ENCODE data around the gene FTSJ3.

Gene FTSJ3

DNA sequence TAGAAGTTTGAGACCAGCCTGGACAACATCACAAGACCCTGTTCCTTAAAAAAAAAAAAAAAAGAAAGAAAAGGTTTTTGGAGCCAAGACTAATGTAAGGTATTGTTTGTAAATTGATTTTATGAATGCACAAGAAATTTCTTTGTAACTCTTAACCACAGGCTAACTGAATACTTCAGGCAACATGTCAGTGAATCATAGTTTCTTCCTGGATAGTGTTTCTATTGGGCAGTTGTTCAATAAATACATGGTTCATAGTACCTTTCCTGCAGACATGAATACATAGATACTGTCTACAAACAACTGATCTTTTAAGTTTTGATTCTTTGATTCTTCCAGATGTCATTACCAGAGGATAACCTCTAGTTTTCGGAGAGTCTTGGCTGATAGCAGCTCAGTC, 41.9 kb downstream of the FTSJ3 start:
- no peak for DNase-seq

GRCh38 chr17:63783522-63783921, 43.9 kb downstream of the FTSJ3 start:
- DNase-seq = no peak

GRCh38 chr17:63780928-63781327, 46.5 kb downstream of the FTSJ3 start:
- no peak for DNase-seq

DNA sequence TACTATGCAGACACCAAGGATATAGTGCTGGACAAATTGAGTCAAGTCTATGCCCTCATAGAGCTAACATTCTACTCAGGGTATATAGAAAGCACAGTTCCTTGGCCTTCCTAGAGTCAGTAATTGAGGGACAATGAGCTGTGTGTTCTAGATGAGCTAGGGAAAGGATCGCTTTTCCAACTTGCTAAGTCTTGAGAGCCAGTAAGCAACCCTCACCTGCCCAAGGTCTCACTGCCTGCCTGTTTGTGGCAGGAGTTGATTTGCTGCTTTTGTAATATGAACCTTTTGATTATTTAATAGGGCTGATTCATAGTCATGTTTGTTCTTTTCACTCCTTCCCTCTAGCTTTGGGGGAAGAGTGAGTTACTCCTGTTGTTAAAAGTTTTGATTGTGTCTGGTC, 47.0 kb downstream of the FTSJ3 start:
- DNase-seq = no peak

DNA sequence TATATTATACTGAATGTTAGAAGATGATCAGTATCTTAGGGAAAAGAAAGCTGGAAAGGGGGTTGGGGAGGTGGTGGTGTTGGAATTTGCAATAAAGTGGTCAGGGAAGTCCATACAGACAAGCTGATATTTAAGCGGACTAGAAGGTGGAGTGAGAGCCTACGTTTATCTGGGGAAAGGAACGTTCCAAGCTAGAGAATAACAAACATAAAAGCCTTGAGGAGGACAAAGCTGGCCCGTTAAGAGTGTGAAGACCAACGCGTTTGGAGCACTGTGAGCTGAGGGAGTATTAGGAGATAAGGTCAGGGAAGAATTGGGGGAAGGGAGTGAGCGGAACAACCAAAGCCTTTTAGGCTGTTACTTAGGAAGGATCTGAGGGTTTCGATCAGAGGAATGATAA, 52.0 kb downstream of the FTSJ3 start:
- no peak for DNase-seq

DNA sequence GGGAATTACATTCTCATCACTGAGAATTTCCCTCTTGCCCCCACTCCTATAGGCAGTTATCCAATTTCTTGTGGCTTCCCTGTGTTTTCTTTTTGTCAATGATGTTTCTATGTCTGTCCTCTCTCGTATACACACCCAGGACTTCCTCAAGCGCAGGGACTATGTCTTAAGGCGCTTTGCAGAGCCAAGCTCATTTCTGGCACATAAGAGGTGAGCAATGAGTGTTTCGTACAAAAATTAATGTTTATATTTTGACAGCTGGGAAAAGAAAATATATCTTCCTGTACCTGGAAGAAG, 52.5 kb downstream of the FTSJ3 start:
- DNase-seq = no peak

DNA sequence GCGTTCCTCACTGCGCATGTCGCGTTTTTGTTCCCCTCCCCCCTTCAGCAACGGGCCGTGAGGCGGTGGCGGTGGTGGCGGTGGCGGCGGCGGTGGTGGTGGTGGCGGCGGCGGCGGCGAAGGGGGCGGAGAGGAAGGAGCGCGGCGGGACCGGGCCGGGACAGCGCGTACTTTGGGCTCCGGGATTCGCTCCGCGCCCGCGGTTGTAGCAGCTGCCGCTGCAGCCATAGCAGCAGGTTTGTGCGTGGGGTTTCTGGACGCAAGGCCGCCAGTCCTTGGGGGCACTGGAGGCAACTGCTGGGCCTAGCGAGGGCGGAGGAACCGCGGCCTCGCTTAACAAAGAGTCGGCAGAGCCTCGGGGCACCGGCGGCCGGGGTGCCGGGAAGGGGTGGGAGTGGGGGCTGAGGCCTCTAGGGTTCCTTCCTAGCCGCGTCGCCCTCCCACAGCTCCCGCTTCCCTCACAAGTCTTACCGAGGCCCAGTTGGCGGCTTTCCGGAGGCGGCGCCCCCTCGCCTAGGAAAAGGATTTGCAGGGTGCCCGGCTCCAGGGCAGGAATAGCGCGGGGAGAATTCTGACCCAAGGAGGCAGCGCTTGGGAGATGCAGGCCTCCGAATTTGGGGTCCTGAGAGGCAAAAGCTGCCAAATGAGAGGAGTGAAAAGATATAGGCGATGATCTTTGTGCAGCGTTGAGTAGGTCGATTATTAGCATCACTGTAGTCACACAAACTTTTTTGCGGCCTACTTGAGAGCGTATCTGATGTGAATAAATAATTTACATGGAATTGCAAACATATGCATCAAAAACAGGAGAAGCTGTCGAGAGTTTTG, 53.1 kb downstream of the FTSJ3 start, which contains the start of gene DDX42:
Gene DDX42, plus strand, starts transcription at position 30 of the 828 bp plus-strand sequence. CDS start 12,880 bp downstream, outside the sequence.
- peak; percentile 48 for DNase-seq

GRCh38 chr17:63773272-63774140, 54.0 kb downstream of the FTSJ3 start, which contains the start of gene CCDC47:
TSS of gene CCDC47 (minus strand) at chr17:63773597. CDS start at chr17:63766175, 7,422 bp downstream.
- peak; percentile 97 for DNase-seq

- no peak for DNase-seq
These were observed 54.6 kb downstream of the FTSJ3 start for GRCh38 chr17:63772801-63773271.
